ENCODE results near the gene IYD. TPM values are rescaled to one million over a fixed set of nuclear protein-coding genes. Genes with fewer than 3 reads are reported as not detected.
"Not testable (repeated sequence)": the region's sequence is repeated elsewhere in the genome, so short reads cannot be mapped to it uniquely, and the experiment has no call there.

The IYD gene
- total RNA-seq, 1 donor from 2014 or later, result not detected

- no peak for DNase-seq (ENCODE audit: low spot score)
- H3K36me3 Mint-ChIP-seq (ENCODE audit: low read depth), result no peaks in the 10 kb centered on the region
- no peak overlapping the region for H3K4me3 Mint-ChIP-seq (ENCODE audit: unreplicated experiment)
- no peak overlapping the region for H3K27ac Mint-ChIP-seq (ENCODE audit: unreplicated experiment)
- TF ChIP-seq, protein P1, sequence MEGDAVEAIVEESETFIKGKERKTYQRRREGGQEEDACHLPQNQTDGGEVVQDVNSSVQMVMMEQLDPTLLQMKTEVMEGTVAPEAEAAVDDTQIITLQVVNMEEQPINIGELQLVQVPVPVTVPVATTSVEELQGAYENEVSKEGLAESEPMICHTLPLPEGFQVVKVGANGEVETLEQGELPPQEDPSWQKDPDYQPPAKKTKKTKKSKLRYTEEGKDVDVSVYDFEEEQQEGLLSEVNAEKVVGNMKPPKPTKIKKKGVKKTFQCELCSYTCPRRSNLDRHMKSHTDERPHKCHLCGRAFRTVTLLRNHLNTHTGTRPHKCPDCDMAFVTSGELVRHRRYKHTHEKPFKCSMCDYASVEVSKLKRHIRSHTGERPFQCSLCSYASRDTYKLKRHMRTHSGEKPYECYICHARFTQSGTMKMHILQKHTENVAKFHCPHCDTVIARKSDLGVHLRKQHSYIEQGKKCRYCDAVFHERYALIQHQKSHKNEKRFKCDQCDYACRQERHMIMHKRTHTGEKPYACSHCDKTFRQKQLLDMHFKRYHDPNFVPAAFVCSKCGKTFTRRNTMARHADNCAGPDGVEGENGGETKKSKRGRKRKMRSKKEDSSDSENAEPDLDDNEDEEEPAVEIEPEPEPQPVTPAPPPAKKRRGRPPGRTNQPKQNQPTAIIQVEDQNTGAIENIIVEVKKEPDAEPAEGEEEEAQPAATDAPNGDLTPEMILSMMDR (IDR thresholded peaks at IDR 0.05), result no peak
- H3K4me1 Mint-ChIP-seq (ENCODE audit: low read depth), result peaks cover 6% of the 10 kb centered on the region
- H3K9me3 Mint-ChIP-seq (ENCODE audit: low read depth), result no peaks in the 10 kb centered on the region
- H3K27me3 Mint-ChIP-seq (ENCODE audit: low read depth), result peaks cover 5% of the 10 kb centered on the region
Observed at GRCh38 chr6:150371356-150371755, 2.5 kb downstream of the IYD start.

- no peak for DNase-seq (ENCODE audit: low spot score)
- Mint-ChIP-seq H3K4me3 (ENCODE audit: unreplicated experiment) (no peak overlapping the region), H3K4me1 (ENCODE audit: low read depth) (peaks cover 6% of the 10 kb centered on the region), H3K27me3 (ENCODE audit: low read depth) (peaks cover 7% of the 10 kb centered on the region), H3K9me3 (ENCODE audit: low read depth) (no peaks in the 10 kb centered on the region), H3K36me3 (ENCODE audit: low read depth) (no peaks in the 10 kb centered on the region), H3K27ac (ENCODE audit: unreplicated experiment) (no peak overlapping the region)
- TF ChIP-seq, protein P1 (IDR thresholded peaks at IDR 0.05), result no peak
Observed at GRCh38 chr6:150372051-150372450, 3.2 kb downstream of the IYD start.

DNA sequence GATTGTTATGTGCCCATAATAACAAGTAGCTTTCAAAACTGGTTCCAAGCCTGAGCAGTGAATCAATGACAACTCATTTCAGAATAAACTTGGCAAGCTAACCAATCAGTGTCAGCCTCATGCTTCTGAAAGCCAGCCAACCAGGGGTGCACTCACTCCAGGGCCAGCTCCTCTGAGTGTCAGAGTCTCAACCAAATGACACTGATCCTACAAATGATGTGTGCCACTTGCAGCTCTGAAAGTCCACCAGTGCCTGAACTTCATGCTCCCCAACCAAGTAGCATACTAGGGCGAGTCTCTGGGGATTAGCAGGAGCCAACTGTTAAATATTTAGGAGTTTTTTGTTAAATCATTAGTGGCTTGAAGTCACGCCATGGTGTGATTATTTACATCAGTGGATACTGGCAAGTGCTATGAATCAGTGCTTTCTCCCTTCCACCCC, 4.5 kb downstream of the IYD start:
- DNase-seq (ENCODE audit: low spot score), result no peak
- Mint-ChIP-seq H3K27me3 (ENCODE audit: low read depth) (peaks cover 7% of the 10 kb centered on the region), H3K36me3 (ENCODE audit: low read depth) (no peaks in the 10 kb centered on the region), H3K4me3 (ENCODE audit: unreplicated experiment) (no peak overlapping the region), H3K4me1 (ENCODE audit: low read depth) (peaks cover 6% of the 10 kb centered on the region), H3K27ac (ENCODE audit: unreplicated experiment) (no peak overlapping the region), H3K9me3 (ENCODE audit: low read depth) (no peaks in the 10 kb centered on the region)
- TF ChIP-seq, protein P1 (IDR thresholded peaks at IDR 0.05), result no peak

DNA sequence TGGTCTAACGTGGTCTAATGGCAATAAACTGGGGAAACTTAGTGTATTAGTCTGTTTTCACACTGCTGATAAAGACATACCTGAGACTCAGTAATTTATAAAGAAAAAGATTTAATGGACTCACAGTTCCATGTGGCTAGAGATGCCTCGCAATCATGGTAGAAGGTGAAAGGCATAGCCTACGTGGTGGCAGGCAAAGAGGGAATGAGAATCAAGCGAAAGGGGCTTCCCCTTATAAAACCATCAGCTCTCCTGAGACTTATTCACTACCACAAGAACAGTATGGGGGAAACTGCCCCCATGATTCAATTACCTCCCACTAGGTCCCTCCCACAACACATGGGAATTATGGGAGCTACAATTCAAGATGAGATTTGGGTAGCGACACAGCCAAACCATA, 5.5 kb downstream of the IYD start:
- DNase-seq (ENCODE audit: low spot score); H3K27me3 Mint-ChIP-seq (ENCODE audit: low read depth); H3K4me1 Mint-ChIP-seq (ENCODE audit: low read depth); H3K9me3 Mint-ChIP-seq (ENCODE audit: low read depth); H3K36me3 Mint-ChIP-seq (ENCODE audit: low read depth); H3K27ac Mint-ChIP-seq (ENCODE audit: unreplicated experiment); H3K4me3 Mint-ChIP-seq (ENCODE audit: unreplicated experiment): not testable (repeated sequence)

- Mint-ChIP-seq H3K27ac (ENCODE audit: unreplicated experiment) (no peak overlapping the region), H3K9me3 (ENCODE audit: low read depth) (no peaks in the 10 kb centered on the region), H3K4me1 (ENCODE audit: low read depth) (peaks cover 11% of the 10 kb centered on the region), H3K4me3 (ENCODE audit: unreplicated experiment) (no peak overlapping the region), H3K27me3 (ENCODE audit: low read depth) (peaks cover 10% of the 10 kb centered on the region), H3K36me3 (ENCODE audit: low read depth) (no peaks in the 10 kb centered on the region)
- no peak for DNase-seq (ENCODE audit: low spot score)
- TF ChIP-seq, protein P1 (IDR thresholded peaks at IDR 0.05), result no peak
Observed at GRCh38 chr6:150377211-150377781, 8.5 kb downstream of the IYD start.

DNA sequence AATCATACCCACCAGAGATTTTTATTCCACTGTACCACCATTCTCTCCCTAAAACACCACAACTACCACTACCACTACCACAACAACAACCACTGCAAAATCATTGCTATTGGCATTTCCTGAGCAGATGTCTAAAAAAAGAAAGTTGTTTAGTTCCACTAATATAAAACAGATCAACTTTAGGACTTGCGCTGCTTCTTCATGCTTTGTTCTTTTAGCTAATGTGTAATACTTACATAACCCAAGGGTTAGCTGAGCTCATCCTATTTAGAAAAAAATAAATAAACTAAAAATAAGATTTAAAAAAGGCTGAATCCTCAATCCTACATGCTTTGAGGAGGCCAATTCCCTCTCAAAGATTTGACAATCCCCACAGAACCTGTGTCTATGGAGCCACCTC, 11.4 kb downstream of the IYD start:
- no peak for DNase-seq (ENCODE audit: low spot score)
- Mint-ChIP-seq H3K27me3 (ENCODE audit: low read depth) (peaks cover 13% of the 10 kb centered on the region), H3K4me3 (ENCODE audit: unreplicated experiment) (no peak overlapping the region), H3K27ac (ENCODE audit: unreplicated experiment) (no peak overlapping the region), H3K4me1 (ENCODE audit: low read depth) (peaks cover 5% of the 10 kb centered on the region), H3K9me3 (ENCODE audit: low read depth) (no peaks in the 10 kb centered on the region), H3K36me3 (ENCODE audit: low read depth) (no peaks in the 10 kb centered on the region)
- TF ChIP-seq, protein P1 (IDR thresholded peaks at IDR 0.05), result no peak

Data from chondrocyte (in vitro differentiated cells).